NCI-H2196 treated with DMSO at 0.1 percent for 48 hours (cell line): Measurements from ENCODE around the gene SVOPL.
A peak's percentile ranks its signal among the peaks of the same experiment; 100 is the strongest.
"Not testable (repeated sequence)": the region's sequence is repeated elsewhere in the genome, so short reads cannot be mapped to it uniquely, and the experiment has no call there.

Source experiments
- DNase-seq: peaks from one replicate; lab custom pipeline; 2025; ENCODE audit not compliant: unreplicated experiment; lab: John Stamatoyannopoulos, UW

The SVOPL gene, protein sequence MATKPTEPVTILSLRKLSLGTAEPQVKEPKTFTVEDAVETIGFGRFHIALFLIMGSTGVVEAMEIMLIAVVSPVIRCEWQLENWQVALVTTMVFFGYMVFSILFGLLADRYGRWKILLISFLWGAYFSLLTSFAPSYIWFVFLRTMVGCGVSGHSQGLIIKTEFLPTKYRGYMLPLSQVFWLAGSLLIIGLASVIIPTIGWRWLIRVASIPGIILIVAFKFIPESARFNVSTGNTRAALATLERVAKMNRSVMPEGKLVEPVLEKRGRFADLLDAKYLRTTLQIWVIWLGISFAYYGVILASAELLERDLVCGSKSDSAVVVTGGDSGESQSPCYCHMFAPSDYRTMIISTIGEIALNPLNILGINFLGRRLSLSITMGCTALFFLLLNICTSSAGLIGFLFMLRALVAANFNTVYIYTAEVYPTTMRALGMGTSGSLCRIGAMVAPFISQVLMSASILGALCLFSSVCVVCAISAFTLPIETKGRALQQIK

DNA sequence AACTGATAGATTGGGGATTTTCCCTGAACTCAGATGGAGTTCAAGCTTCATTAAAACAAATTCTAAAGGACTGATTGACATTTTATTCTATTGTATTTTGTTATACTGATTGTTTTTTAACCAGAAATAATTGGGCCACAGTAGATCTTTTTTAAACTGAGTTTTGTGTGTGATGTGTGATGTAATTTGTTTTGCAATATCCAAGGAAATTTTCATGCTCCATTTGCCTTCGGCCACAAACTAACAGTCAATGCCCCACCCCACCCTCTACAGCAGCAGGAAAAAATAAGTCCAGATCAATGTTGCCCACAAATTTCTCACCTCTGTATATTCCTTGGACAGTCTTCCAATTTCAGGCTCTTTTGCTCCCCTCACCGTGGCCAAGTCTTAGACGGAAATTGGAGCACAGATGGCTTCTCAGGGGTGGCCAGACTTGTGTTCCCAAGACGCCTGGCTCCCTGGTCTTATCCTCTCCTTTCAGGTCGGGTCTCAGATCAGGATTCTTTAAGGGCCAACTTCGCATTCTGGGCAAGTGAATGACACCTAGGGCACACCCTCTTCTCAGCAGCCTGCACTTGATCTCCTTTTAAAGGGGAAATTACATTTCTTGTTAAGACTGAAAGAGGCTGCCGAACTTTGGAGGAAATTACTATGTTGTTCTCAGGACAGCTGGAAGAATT is at the start of gene SVOPL:
Gene SVOPL, minus strand, starts transcription at position 506 of the 680 bp plus-strand sequence. CDS start 22,317 bp downstream, outside the sequence.
- no peak for DNase-seq

DNA sequence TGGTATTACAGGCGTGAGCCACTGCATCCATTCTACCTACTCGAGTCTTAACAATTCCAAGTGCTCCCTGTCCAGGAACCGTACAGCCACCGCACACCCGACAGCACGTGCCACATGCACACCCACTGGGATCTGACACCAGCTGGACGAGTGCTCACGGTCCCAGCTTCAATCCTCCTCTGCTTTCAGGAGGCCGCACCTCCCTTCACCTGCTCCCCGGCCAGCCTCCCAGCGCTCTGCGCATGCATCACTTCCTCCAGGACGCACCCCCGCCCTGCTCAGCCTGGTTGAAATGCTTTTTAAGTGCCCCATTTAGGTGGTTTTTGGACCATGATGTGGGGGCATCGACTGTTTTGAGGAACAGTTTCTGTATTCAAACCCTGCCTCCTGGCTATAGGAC is 49.3 kb upstream of the SVOPL start:
- DNase-seq, result no peak

DNA sequence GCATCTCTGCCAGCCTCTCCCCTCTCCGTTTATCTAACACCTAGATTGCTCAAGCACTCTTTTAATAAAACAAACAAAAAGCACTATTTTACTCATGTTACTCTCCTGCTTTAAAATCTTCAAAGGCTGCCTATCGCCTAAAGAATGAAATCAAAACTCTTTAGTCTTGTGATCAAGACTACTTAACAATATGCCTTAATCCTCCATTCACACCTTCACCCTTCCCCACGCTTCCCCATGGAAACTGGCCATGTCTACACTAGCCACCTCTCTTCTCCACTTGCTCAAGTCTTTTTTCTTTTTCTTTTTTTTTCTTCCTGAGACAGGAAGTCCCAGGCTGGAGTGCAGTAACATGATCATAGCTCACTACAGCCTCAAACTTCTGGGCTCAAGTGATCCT is 48.8 kb upstream of the SVOPL start:
- DNase-seq, result no peak

DNA sequence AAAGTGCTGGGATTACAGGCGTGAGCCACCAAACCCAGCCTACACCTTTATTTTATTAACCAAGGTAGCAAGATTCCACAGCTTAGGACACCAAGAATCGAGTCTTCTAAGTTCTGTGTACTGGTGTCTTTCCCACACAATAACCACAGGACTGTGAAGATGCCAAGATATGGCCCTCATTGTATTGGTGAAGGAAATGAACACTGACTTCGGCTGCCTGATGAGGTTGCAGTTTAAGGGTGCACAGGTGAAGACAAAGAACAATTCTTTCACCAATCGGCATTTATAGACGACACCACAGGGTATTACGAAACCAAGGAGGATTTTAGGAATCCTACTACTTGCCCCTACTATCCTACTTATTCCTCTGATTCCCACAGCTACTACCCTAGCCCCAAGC is 47.5 kb upstream of the SVOPL start:
- DNase-seq, result no peak

DNA sequence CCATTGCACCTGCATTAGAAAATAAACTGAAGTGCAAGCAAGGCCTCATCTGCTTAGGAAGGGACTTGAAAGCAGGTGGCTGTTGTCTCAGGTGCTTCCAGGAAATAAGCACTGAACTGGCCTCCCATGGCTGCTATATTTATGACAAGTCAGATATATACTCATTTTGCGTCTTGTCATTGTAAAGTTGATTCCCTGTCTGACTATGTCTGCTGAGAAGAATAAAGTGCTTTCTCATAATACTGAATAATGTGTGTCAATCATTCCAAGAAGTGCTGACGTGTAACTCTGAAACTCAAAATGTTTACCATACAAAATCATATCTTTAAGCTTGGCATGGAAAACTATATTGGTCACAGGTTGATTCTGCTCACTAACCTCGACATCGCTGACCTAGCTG is 44.9 kb upstream of the SVOPL start:
- DNase-seq, result no peak

DNA sequence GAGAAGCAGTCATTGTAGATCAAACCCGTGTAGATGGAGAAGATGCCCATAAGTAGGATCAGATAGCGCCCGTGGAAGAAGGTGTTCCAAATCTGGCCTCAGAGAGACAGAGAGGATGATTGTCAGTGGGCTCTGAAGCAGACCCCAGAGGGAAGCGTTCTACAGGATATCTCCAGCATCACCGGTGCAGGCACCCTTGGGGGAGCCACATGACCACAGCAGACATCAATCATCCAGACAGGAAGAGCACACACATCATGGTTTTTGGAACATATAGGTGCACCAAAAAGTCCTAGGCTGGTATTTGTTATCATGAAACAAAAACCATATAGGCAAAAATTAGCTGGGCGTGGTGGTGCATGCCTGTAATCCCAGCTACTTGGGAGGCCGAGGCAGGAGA is 44.0 kb upstream of the SVOPL start:
- no peak for DNase-seq

DNA sequence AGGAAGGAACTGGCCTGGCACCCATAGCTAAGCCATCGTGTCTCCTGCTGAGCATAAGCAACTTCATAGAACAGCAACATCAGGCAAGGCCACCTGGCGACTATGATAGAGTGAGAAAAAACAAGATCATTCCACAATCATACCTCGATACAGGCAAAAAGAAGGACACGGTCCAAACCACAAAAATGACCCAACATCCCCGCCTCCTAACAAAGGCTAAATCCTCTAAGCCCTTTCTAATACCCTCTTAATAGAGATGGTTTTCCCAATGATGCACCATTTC is 40.2 kb upstream of the SVOPL start:
- no peak for DNase-seq

DNA sequence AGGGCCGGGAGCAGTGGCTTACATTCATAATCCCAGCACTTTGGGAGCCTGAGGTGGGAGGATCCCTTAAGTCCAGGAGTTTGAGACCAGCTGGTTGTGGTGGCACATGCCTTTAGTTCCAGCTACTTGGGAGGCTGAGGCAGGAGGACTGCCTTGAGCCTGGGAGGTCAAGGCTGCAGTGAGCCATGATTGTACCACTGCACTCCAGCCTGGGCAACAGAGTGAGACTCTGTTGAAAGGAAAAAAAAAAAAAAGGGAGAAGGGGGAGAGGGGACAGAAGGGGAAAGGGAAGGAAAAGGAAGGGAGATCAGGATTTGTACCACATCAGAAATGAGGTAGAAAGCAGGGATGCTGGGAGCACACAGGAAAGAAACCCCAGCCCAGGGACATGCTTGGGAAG is 38.7 kb upstream of the SVOPL start:
- no peak for DNase-seq

DNA sequence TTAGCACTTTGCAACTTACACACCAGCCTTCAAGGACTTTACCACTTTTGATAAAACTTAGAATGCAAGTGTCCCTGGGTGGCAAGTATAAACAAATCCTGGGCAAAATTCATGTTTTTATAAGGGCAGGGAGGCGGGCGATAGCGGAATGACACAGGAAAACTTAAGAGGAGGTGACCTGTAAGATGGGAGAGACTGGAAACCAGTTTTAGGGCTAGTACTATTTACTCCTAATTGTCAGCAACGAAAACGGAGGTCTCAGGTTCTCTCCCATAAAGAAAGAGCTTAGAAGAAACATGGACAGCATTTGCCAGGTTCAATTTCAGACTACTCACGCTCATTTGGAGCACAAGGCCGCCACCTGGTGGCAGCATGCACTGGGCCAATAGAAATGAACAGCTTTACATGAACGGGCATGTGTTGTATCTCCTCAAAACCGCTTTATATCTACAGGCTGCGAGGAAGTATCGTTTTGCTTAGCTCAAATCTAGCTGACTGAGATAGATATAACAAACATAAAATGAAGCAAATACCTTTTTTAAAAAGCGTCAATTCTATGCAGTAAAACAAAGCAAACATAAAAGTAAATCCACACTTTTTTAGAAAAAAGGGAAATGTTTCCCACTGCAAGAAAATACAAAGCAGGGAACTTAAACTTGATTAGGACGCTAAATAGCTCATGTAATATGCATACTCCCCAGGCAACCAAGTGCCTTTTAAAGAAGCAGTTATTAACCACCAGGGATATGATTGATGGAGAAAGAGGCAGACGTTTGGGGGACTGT is 37.6 kb upstream of the SVOPL start:
- peak; percentile 69 for DNase-seq

DNA sequence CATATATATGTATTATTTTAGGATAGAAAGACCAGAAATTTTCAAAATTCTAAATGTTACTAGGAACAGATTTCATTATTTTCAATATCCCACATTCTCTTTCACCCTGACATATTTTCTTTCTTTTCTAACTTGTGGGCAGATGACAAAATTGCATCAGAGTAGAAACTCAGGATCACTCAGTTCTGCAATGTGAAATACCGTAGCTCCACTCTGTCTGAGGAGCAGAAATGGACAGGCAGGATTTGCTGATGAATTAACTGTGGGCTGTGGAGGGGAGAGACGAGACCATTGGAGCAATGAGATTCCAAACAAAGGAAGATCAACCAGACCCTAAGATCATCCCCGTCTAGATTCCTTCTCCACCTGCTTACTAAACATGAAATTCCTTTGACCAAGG is 37.0 kb upstream of the SVOPL start:
- DNase-seq, result no peak

DNA sequence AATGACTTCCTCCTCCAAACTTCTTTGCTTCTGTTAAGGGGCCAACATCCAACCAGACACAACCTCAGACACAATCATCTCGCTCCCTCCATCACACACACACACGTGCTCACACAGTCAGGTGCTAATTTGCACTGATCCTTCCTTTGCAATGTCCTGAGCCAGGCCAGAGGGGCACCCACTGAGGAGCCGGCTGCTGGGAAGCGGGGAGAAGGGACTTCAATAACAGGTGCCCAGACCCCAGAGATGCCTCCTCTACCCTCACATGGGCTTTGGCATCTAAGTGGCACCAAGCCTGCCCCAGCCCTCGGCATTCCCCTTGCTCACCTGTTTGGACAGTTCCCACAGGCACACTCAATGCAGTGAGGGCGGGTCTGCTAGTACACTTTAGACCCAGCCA is 34.2 kb upstream of the SVOPL start:
- no peak for DNase-seq

DNA sequence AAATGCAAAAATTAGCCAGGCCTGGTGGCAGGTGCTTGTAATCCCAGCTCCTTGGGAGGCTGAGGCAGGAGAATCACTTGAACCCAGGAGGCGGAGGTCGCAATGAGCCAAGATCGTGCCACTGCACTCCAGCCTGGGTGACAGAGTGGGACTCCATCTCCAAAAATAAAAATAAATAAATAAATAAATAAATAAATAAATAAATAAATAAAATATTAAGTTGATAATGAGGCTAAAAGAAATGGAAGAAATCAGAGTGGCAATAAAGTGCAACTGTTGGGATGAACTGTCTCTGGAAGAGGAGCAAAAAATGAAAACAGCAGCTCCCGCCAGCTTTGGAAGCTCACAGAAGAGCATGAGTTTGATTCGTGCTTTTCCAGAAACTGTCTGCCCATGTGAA is 30.6 kb upstream of the SVOPL start:
- DNase-seq, result not testable (repeated sequence)

DNA sequence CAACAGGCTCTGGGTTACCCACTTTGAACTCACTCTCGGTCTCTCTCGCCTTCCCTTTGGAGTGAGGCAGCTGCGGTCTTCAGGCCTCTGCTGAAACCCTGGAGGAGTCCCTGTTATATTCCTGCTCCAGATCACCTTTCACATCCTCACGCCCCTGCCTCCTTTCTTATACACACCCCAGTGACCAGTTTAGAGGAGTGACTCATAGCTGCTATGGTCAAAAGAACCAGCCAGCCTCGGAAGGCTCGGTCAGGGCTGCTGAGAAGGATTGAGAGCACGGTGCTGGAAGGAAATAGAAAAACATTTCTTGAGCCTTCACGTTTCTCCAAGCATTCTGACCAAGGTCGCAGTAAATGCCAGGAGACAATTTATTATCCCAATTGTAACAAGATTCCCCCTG is 28.3 kb upstream of the SVOPL start:
- DNase-seq, result no peak

DNA sequence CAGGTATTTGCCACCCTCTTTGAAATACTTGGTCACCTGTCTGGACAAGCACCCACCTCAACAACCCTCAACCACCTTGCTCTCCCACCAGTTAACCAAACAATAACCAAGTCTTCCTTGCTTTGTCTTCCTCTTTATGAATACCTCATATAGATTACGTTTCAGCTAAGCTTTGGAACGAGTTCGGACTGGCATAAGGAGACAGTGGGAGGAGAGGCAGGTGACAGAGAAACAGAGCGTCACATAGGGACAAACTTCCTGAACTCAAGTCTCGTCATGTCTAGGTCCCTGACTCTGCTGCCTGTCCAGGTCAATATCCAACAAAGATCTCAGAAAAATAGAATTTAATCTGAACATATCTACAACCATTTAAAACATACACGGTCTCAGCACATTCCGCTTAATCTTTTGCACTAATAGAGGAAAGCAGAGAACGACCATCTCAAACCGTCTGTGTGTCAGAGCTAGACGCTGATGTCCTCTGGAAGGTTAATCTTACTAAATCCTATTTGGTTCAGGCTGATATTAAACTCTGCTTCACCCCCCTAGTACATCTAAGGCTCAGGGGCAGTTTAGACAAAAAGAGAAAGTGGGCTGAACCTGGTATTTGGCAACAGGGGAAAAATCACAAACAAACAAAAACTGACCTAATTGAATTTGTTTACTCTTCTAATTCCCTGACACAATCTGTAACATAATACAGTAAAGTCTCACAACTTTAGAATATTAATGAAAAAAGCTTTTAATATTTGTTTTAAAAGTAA is 26.4 kb upstream of the SVOPL start:
- DNase-seq, result no peak

DNA sequence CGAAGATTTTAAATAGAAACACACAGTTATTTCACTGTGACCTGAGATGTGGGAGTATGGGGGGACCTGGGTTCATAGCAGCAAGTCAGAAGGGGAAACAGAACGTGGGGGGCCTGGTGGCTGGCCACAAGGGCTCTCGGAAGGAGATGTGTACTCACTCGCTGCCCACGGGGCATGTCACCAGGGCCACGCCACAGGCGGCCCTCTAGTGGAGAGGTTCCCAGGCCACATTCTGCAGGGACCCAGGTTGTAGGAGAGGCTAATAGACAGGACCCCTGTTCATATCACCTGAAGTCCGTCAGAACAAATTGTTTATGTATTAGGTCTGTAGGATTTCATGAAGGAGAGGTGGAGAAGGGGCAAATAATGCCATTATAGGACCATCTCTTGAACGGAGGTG is 25.1 kb upstream of the SVOPL start:
- DNase-seq, result no peak

DNA sequence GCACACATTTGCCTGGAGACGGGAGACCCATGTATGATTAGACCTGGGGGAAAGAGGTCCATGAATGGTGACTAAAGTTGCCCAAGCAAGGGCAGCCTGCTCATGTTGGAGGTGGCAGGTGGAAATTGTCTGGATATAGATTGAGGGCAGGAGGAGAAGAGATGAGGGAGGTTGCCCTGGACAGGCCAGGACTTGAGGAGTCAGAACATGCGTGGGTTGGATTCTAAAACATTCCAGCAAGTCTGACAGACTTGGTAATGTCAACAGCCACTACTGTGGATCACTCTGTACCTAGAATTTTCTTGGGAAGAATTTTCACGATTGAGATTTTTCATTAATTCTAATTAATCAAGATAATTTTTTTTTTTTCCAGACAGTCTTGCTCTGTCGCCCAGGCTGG is 19.1 kb upstream of the SVOPL start:
- no peak for DNase-seq

DNA sequence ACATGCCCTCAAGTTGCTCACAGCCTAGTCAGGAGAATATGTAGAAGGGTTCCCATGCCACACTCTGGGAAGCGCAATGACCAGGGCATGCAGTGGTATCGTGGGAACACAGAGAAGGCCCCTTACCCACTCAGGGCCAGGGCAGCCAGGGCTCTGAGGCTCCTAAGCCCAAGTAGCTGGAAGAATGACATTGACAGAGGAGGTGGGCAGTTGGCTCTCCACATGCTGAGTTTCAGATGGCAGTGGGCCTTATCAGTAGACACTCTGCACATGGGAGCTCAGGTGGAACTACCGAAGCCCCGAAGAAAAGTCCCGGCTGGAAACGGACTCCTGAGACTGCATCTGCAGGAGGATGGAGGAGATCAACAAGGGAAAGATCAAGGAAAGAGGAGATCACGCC is 15.7 kb upstream of the SVOPL start:
- no peak for DNase-seq

DNA sequence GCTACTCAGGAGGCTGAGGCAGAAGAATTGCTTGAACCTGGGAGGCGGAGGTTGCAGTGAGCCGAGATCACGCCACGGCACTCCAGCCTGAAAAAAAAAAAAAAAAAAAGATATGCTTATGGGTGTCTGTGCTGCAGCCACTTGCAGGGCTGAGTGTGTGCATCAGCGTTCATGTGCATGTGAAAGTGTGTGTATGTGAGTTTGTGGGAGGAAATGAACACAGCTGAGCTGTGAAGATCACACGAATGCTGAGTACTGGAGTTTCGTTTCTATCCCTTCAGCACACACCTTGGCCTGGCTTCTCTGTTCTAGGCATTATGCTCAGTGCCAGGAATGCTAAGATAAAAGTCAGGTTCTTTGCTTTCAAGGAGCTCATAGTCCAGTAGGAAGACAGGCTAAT is 12.0 kb upstream of the SVOPL start:
- no peak for DNase-seq

DNA sequence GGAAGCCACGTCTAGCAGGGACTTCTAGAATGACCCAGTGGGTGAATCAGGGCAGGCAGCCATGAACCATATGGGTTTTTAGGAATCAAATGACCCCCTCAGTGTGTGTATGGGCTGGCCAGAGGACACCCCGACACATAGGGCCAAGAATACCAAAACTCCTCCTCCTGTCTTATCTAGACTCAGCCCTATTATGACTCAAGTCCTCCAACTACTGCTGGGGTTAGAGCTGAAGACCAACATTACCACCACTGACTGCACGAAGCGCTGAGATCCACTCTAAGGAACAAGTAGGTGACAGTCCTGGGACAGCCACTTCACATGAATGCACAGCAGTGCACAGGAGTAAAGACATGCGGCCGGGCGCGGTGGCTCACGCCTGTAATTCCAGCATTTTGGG is 11.5 kb upstream of the SVOPL start:
- DNase-seq, result no peak

DNA sequence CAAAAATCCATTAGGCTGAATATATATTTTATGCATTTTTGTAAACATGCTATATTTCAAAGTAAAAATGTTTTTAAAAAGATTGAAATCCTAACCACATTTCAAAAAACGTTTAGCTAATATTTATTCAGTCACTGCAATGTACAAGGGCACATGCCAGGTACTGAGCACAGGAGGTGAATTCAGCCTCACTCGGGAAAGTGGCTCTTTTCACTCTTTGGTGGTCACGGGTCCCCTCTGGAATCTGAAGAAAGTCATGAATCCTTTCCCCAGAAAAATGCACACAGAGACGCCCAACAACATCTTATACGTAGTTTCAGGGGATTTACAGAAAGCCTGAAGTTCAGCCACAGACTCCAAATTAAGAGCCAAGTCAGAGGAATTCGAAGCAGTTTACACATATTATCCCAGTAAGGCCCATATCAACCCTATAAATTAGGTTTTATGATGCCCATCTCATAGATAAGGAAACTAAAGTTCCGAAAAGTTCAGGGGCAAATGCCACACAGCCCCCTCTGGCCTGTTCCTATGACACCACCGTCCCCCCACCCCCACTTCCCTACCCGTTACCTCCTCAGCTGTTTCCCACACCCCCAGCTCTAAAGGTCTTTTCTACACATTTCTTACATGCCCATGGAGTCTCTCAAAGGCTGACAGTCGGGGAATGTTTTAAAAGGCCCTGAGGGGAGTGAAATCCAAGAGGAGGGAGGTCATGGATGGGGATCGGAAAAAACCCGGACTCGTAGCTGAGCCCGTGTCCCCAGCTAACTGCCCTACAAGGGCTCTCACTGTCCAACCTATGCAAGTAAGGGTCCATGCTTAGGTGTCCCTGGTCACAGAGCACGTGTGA is 9.6 kb upstream of the SVOPL start:
- DNase-seq, result no peak
